ENCODE measurements around the gene PLIN4.
"Not testable (repeated sequence)": the region's sequence is repeated elsewhere in the genome, so short reads cannot be mapped to it uniquely, and the experiment has no call there.

DNA sequence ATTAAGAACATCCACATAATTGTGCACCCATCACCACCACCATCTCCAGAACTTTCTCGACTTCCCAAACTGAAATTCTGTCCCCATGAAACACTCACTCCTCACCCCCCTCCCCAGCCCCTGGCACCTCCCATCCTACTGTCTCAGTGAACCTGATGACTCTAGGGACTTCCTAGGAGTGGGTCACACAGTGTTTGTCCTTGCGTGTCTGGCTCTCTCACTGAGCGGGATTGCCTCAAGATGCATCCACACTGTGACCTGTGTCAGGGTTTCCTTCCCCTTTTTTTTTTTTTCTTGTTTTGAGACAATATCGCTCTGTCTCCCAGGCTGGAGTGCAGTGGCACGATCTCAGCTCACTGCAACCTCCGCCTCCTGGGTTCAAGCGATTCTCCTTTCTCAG is 43.8 kb upstream of the PLIN4 start:
- not testable (repeated sequence) for TF ChIP-seq CTCF (IDR thresholded peaks at IDR 0.05; ENCODE audit: insufficient read depth, low read length); SPI1 (IDR thresholded peaks at IDR 0.05; ENCODE audit: borderline replicate concordance, low read depth)
